HG03095 (cell line): ENCODE data around the gene SDCBP2.

Experiments
- ATAC-seq: cut with Tn5 transposase; IDR thresholded peaks from one replicate; pipeline ENCODE4 v1.9.1; 2021; ENCODE audit warnings: moderate library complexity; ENCODE audit not compliant: unreplicated experiment

SDCBP2 gene

GRCh38 chr20:1328680-1329330 is at the start of gene SDCBP2:
Gene SDCBP2 (minus strand): TSS chr20:1329139. CDS start chr20:1320416, 8,723 bp downstream.
- ATAC-seq = no peak

GRCh38 chr20:1378735-1379125 is 49.8 kb upstream of the SDCBP2 start:
- no peak for ATAC-seq

GRCh38 chr20:1377984-1378734 is 49.2 kb upstream of the SDCBP2 start:
- no peak for ATAC-seq

- no peak for ATAC-seq
Measured at GRCh38 chr20:1377341-1377871, 48.5 kb upstream of the SDCBP2 start.

GRCh38 chr20:1376408-1377270 is 47.7 kb upstream of the SDCBP2 start:
- no peak for ATAC-seq

GRCh38 chr20:1376007-1376406 is 47.1 kb upstream of the SDCBP2 start:
- ATAC-seq = no peak

- ATAC-seq = no peak
Measured at GRCh38 chr20:1375515-1375914, 46.6 kb upstream of the SDCBP2 start.

GRCh38 chr20:1374246-1374645 is 45.3 kb upstream of the SDCBP2 start:
- ATAC-seq = no peak

GRCh38 chr20:1373614-1374013 is 44.7 kb upstream of the SDCBP2 start:
- no peak for ATAC-seq

- no peak for ATAC-seq
Measured at GRCh38 chr20:1373036-1373435, 44.1 kb upstream of the SDCBP2 start.

- ATAC-seq = no peak
Measured at GRCh38 chr20:1371830-1372539, 43.0 kb upstream of the SDCBP2 start.

GRCh38 chr20:1371202-1371782 is 42.4 kb upstream of the SDCBP2 start:
- ATAC-seq = no peak

- no peak for ATAC-seq
Measured at GRCh38 chr20:1370548-1371110, 41.7 kb upstream of the SDCBP2 start.

- no peak for ATAC-seq
Measured at GRCh38 chr20:1369970-1370369, 41.0 kb upstream of the SDCBP2 start.

- ATAC-seq = no peak
Measured at GRCh38 chr20:1368448-1369199, 39.7 kb upstream of the SDCBP2 start.

GRCh38 chr20:1367479-1367878 is 38.5 kb upstream of the SDCBP2 start:
- ATAC-seq = no peak

- no peak for ATAC-seq
Measured at GRCh38 chr20:1364106-1364505, 35.2 kb upstream of the SDCBP2 start.

- ATAC-seq = no peak
Measured at GRCh38 chr20:1363522-1363921, 34.6 kb upstream of the SDCBP2 start.

- no peak for ATAC-seq
Measured at GRCh38 chr20:1362484-1362883, 33.5 kb upstream of the SDCBP2 start.
